Retinal pigment epithelial cell (primary cell): ENCODE results near the gene DSCAM.

Experiments
- DNase-seq: peaks from one replicate; pipeline ENCODE4 v3.0.0-alpha.2; 2010; ENCODE audit warnings: low read depth
- H3K4me3 ChIP-seq: 2 replicates; pipeline ENCODE4 v1.5.1; 2011; ENCODE audit warnings: mild to moderate bottlenecking, low read length, control low read depth, moderate library complexity
- TF ChIP-seq, protein P1 (sequence below): conservative IDR thresholded peaks from 2 replicates; pipeline ENCODE4 v1.5.1; 2011; ENCODE audit warnings: low read depth, low read length, control low read depth, inconsistent platforms

Gene DSCAM

DNA sequence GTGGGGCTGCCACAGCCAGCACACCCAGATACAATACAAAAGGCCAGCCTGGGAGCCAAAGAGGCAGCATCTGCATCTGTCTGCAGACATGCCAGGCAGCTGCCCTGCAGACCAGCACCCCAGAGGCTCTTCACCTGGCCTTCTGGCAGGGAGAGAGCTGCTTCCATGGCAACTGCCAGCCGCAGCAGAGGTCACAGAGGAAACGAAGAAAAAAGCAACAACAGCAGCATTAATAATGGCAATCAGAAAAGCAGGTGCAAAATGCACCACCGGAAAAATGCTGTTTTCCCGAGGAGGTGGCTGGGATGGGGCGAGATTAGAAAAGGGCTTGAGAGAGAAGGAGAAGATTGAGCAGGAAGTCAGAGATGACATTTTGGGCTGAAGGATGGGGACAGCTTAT lies 670.2 kb downstream of the DSCAM start:
- TF ChIP-seq, protein P1, sequence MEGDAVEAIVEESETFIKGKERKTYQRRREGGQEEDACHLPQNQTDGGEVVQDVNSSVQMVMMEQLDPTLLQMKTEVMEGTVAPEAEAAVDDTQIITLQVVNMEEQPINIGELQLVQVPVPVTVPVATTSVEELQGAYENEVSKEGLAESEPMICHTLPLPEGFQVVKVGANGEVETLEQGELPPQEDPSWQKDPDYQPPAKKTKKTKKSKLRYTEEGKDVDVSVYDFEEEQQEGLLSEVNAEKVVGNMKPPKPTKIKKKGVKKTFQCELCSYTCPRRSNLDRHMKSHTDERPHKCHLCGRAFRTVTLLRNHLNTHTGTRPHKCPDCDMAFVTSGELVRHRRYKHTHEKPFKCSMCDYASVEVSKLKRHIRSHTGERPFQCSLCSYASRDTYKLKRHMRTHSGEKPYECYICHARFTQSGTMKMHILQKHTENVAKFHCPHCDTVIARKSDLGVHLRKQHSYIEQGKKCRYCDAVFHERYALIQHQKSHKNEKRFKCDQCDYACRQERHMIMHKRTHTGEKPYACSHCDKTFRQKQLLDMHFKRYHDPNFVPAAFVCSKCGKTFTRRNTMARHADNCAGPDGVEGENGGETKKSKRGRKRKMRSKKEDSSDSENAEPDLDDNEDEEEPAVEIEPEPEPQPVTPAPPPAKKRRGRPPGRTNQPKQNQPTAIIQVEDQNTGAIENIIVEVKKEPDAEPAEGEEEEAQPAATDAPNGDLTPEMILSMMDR = no peak
- DNase-seq = no peak

DNA sequence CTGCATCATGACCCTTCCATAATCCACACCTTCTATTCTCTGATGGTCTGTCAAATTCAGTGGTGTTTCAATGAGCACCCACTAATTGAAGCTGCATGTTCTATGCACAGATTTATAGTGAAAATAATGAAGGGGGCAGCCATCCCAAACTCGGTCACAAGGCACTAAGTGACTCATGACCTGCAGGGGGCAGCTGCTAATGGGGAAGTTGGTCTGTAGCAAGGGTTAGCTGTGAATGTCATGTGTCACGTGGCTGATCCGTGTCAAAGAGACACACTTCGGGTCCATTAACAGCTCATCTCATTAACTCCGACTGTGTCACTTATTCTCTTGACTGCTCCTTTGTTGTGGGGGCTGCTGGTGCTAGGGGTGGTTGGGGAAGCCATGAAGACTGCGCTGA lies 673.1 kb downstream of the DSCAM start:
- no peak for DNase-seq
- no peak overlapping the region for H3K4me3 ChIP-seq
- TF ChIP-seq, protein P1 = no peak

More for the DNA sequence above, 670.2 kb downstream of the DSCAM start:
- no peak overlapping the region for H3K4me3 ChIP-seq

DNA sequence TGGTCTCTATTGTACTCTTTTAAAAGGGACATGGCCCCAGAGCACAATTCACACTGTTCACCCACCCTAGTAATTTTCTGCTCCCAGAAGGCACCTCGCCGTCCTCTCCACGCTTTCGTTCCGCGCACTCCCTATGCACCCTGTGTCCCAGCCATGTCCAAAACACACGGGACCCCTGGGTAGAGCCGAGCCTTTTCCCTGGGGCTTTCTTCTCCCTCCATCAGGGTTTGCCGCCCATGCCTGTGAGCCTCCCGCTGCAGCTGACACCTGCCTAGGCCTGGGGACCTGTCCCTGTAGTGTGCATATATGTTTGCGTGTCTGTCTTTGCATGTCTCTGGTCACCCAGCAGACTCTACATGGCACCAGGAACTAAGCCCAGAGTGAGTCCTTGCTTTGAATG lies 677.0 kb downstream of the DSCAM start:
- TF ChIP-seq, protein P1 = no peak
- H3K4me3 ChIP-seq = no peak overlapping the region

DNA sequence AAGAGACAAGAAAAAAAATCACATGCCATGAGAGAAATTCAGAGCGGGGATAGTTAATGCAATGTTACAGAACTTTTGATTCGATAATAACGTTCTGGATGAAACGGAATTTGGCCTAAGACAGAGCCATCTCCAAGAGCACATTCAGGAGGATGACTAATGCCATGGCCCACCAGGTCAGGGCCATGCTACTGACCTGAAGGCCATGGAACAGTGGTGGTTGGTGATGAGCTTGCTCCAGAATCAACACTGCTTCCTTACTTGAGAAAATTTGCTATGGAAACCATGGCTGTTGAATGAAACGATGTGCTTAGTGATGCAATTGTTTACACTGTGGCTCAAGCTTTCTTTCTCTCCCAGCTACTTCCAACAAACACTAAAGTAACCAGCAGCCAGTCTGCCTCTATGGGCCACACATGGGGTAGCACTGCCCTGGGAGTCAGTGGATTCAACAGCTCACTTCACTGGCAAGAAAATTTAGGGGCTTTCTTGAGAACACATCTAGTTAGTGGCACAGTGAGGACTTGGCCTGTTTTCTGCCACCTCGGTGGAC lies 680.6 kb downstream of the DSCAM start:
- DNase-seq = no peak
- TF ChIP-seq, protein P1 = no peak
- H3K4me3 ChIP-seq = no peak overlapping the region

More for the DNA sequence above, 677.0 kb downstream of the DSCAM start:
- DNase-seq = no peak

DNA sequence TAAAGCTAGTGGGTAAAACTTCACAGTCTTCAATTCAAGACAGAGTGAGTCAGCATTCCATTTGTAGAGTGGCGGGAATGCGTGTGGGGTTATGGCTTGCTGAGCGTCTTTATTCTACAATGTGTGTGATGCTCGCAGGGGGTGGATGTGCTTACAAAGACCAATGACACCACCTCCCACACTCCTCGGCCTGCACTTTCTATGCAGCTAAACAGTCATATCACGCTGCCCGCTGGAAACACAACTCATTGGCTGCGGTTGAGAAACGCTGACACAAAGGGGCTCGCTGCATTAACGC lies 681.2 kb downstream of the DSCAM start:
- no peak overlapping the region for H3K4me3 ChIP-seq
- TF ChIP-seq, protein P1 = no peak
- no peak for DNase-seq

DNA sequence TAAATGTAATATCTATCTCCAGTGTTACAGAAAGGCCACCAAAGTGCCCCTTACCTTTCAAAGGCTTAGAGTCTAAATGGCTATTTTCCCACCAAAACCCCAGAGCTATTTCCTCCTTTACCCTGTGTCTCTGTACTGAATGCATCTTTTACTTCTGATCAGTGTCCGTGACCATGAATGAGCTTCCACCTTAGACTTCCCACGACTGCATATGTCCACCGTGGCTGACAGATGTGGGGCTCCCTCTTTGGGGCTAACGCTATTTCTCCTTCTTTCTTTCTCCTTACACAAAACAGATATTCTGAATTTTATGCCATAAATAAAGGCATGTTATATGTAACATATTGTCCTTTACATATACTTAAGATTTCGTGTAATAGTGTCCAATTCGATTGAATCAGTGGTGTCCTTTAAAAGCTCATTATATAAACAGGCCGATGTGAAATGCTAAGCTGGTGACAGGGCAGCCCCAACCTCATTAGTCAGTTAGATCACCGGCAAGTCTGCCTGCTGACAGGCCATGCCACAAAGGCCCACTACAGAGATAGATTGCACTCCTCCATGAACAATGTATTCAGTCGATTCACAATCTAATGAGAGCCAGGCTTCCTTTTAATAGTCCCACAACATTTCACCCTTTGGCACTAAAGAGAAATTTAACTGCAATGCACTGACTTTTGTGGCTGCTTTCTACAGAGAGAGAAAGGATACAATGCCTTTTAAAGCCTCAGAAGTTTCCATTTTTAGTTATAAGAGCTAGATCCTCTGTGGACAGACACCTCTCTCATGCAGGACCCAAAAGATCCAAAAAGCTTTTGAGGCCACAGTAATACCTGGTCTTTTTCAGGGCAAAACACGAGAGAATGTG lies 681.8 kb downstream of the DSCAM start:
- TF ChIP-seq, protein P1 = no peak
- no peak for DNase-seq
- no peak overlapping the region for H3K4me3 ChIP-seq

DNA sequence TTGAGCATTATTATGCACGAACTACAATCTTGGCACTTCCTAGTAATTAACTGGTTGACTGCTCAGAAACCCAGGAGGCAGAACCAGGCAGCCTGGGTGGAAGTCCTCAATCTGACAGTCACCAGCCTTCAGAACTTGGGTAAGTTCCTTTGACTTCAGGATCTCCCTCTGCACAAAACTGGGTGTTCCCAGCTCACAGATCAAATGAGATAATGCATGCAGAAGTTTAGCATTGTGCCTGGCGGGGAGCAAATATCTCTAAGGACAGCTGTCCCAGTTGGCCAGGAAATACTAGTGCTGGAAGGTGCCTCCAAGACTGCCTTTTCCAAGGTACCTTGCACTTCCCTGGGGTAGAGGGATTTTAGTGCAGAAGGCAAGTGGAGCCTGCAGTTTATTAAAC lies 684.9 kb downstream of the DSCAM start:
- H3K4me3 ChIP-seq = no peak overlapping the region
- TF ChIP-seq, protein P1 = no peak
- DNase-seq = no peak
